Neuronal stem cell (in vitro differentiated cells): ENCODE data around the gene L1CAM.

Experiments
- DNase-seq: peaks from one replicate; pipeline ENCODE4 v3.0.0-alpha.2; 2013; ENCODE audit warnings: low spot score
- H2AFZ ChIP-seq: one replicate; pipeline ENCODE4 v1.6.1; 2013; ENCODE audit warnings: mild to moderate bottlenecking, low read length, inconsistent platforms
- H2AK5ac ChIP-seq: 2 replicates; pipeline ENCODE4 v1.6.1; 2013; ENCODE audit warnings: low read depth, mild to moderate bottlenecking, inconsistent platforms, low read length, moderate library complexity, mixed read lengths
- H2BK120ac ChIP-seq: 2 replicates; pipeline ENCODE4 v1.6.1; 2013; ENCODE audit warnings: low read depth, mild to moderate bottlenecking, inconsistent platforms, low read length, moderate library complexity, mixed read lengths
- H2BK12ac ChIP-seq: one replicate; pipeline ENCODE4 v1.6.1; 2013; ENCODE audit warnings: low read length, inconsistent platforms
- H2BK15ac ChIP-seq: 2 replicates; pipeline ENCODE4 v1.6.1; 2013; ENCODE audit warnings: mild to moderate bottlenecking, low read length, inconsistent platforms, mixed read lengths
- H2BK5ac ChIP-seq: one replicate; pipeline ENCODE4 v1.6.1; 2013; ENCODE audit warnings: inconsistent platforms, mild to moderate bottlenecking, low read length, moderate library complexity
- H3K14ac ChIP-seq: one replicate; pipeline ENCODE4 v1.6.1; 2013; ENCODE audit warnings: low read length, inconsistent platforms
- H3K18ac ChIP-seq: 2 replicates; pipeline ENCODE4 v1.6.1; 2013; ENCODE audit warnings: low read length, inconsistent platforms
- H3K23ac ChIP-seq: 2 replicates; pipeline ENCODE4 v1.6.1; 2013; ENCODE audit warnings: low read depth, mild to moderate bottlenecking, mixed read lengths, low read length, inconsistent platforms; ENCODE audit not compliant: poor library complexity
- H3K27ac ChIP-seq: replicated peaks from 3 replicates; pipeline ENCODE4 v1.5.1; 2013; ENCODE audit warnings: low read length, inconsistent platforms
- H3K27me3 ChIP-seq, 3 experiments: 2 replicates each; pipeline ENCODE4 v1.6.1; 2013; ENCODE audit warnings: low read length in 3 of 3, mild to moderate bottlenecking in 2 of 3, inconsistent platforms in 1 of 3, low read depth in 1 of 3, mixed read lengths in 1 of 3, moderate library complexity in 1 of 3; ENCODE audit not compliant: control insufficient read depth in 3 of 3, insufficient read depth in 3 of 3
- H3K36me3 ChIP-seq, 2 donors: replicated peaks in 1 of 2; 2 replicates each; pipeline ENCODE4 v1.6.1; 2013; ENCODE audit warnings: low read length in 2 of 2; ENCODE audit not compliant: control insufficient read depth in 2 of 2, insufficient read depth in 2 of 2
- H3K4ac ChIP-seq: 2 replicates; pipeline ENCODE4 v1.6.1; 2013; ENCODE audit warnings: inconsistent platforms, mild to moderate bottlenecking, low read length, moderate library complexity
- H3K4me1 ChIP-seq, 2 donors: 1 replicate in 1 of 2; 2 replicates in 1 of 2; pipeline ENCODE4 v1.6.1; 2013; ENCODE audit warnings: low read length in 2 of 2, low read depth in 1 of 2; ENCODE audit not compliant: control insufficient read depth in 2 of 2, insufficient read depth in 1 of 2
- H3K4me2 ChIP-seq: one replicate; pipeline ENCODE4 v1.6.1; 2013; ENCODE audit warnings: mild to moderate bottlenecking, low read length, inconsistent platforms; ENCODE audit not compliant: insufficient read depth, poor library complexity, severe bottlenecking
- H3K4me3 ChIP-seq, 2 donors: 2 replicates each; pipeline ENCODE4 v1.5.1; 2013; ENCODE audit warnings: low read length in 2 of 2, mild to moderate bottlenecking in 2 of 2, inconsistent platforms in 1 of 2, moderate library complexity in 1 of 2
- H3K79me1 ChIP-seq: one replicate; pipeline ENCODE4 v1.6.1; 2013; ENCODE audit warnings: low read depth, mild to moderate bottlenecking, inconsistent platforms, low read length, moderate library complexity
- H3K9ac ChIP-seq: one replicate; pipeline ENCODE4 v1.6.1; 2013; ENCODE audit warnings: mild to moderate bottlenecking, low read depth, low read length, inconsistent platforms; ENCODE audit not compliant: poor library complexity
- H3K9me3 ChIP-seq, 2 donors: replicated peaks in 1 of 2; 2 replicates each; pipeline versions ENCODE3 to v1.6.1; 2013; ENCODE audit warnings: low read length in 2 of 2, mild to moderate bottlenecking in 2 of 2, inconsistent platforms in 1 of 2, low read depth in 1 of 2, mixed read lengths in 1 of 2, moderate library complexity in 1 of 2; ENCODE audit not compliant: control insufficient read depth in 2 of 2, insufficient read depth in 1 of 2
- H4K8ac ChIP-seq: one replicate; pipeline ENCODE4 v1.6.1; 2013; ENCODE audit warnings: low read depth, mild to moderate bottlenecking, inconsistent platforms, low read length, moderate library complexity
- H4K91ac ChIP-seq: one replicate; pipeline ENCODE4 v1.6.1; 2013; ENCODE audit warnings: low read length, low read depth, mild to moderate bottlenecking, inconsistent platforms; ENCODE audit not compliant: poor library complexity
- WGBS, 2 donors: extraction: QIAGEN DNeasy Blood & Tissue Kit; methylation state at CpG; one replicate each; pipeline ENCODE4 v1.1.7; 2013; ENCODE audit warnings: missing lambda C conversion rate in 2 of 2, mixed read lengths in 1 of 2; ENCODE audit not compliant: insufficient read length in 2 of 2, insufficient replicate concordance in 1 of 2; ENCODE audit errors: extremely low coverage in 2 of 2; 5-methylcytosine and 5-hydroxymethylcytosine counted together

L1CAM gene

GRCh38 chrX:153911798-153912197, 25.8 kb upstream of the L1CAM start:
- Histone ChIP-seq H3K79me1 (no peaks in the 10 kb centered on the region), H3K4ac (no peak overlapping the region), H4K91ac (no peak overlapping the region), H3K27ac (no peak overlapping the region), H3K23ac (no peak overlapping the region), H2BK12ac (no peak overlapping the region), H3K4me1 (peaks cover 2 to 4% of the 10 kb centered on the region in 2 donors), H3K9ac (no peak overlapping the region), H3K4me2 (no peak overlapping the region), H2AK5ac (no peak overlapping the region), H3K36me3 (no peaks in the 10 kb centered on the region), H2BK15ac (no peak overlapping the region), H3K4me3 (no peak overlapping the region), H3K18ac (no peak overlapping the region), H4K8ac (no peak overlapping the region), H3K9me3 (no peaks in the 10 kb centered on the region), H3K14ac (no peak overlapping the region), H2AFZ (no peak overlapping the region), H2BK5ac (no peak overlapping the region), H3K27me3 (peaks cover 0 to 36% (median 0%) of the 10 kb centered on the region in 3 experiments), H2BK120ac (no peak overlapping the region)
- DNase-seq, result no peak
- WGBS, 2 donors, result no CpG with 5 or more reads among the region's 6 CpGs

GRCh38 chrX:153910446-153910845, 24.5 kb upstream of the L1CAM start:
- no peak overlapping the region for H4K91ac ChIP-seq
- no peak for DNase-seq
- no peak overlapping the region for H3K9ac ChIP-seq
- H3K79me1 ChIP-seq, result no peaks in the 10 kb centered on the region
- H2BK120ac ChIP-seq, result no peak overlapping the region
- no peak overlapping the region for H3K4me2 ChIP-seq
- no peak overlapping the region for H2BK15ac ChIP-seq
- no peak overlapping the region for H4K8ac ChIP-seq
- no peaks in the 10 kb centered on the region for H3K9me3 ChIP-seq
- no peak overlapping the region for H3K4me3 ChIP-seq
- H3K14ac ChIP-seq, result no peak overlapping the region
- no CpG with 5 or more reads among the region's 22 CpGs for WGBS, 2 donors
- no peak overlapping the region for H2AFZ ChIP-seq
- H3K4ac ChIP-seq, result no peak overlapping the region
- H3K27me3 ChIP-seq, result peaks cover 0 to 35% (median 0%) of the 10 kb centered on the region in 3 experiments
- H2BK12ac ChIP-seq, result no peak overlapping the region
- H3K27ac ChIP-seq, result no peak overlapping the region
- H3K18ac ChIP-seq, result no peak overlapping the region
- H3K23ac ChIP-seq, result no peak overlapping the region
- H3K4me1 ChIP-seq, result peaks cover 2 to 4% of the 10 kb centered on the region in 2 donors
- no peak overlapping the region for H2BK5ac ChIP-seq
- H2AK5ac ChIP-seq, result no peak overlapping the region
- no peaks in the 10 kb centered on the region for H3K36me3 ChIP-seq

DNA sequence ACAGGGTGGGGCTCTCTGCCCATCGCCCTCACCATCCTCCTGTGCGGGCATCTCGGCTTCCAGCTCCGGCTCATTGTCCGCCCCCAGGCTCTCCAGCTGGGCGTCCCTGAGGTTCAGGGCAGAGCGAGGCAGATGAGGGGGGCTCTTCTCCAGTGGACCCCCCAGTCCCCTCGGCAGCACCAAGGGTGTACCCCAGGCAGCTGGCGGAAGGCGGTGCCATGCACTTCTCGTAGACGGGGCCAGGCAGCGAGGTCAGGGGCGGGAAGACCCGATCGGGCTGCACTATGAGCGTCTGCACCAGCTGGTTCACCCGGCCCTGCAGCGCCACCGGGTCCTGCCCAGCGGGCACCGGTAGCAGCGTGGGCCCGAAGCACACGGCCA, 24.0 kb upstream of the L1CAM start:
- Histone ChIP-seq H2AFZ (no peak overlapping the region), H3K4me3 (no peak overlapping the region), H2BK5ac (no peak overlapping the region), H2BK12ac (no peak overlapping the region), H3K27ac (no peak overlapping the region), H3K27me3 (peaks cover 0 to 35% (median 0%) of the 10 kb centered on the region in 3 experiments), H3K4me2 (no peak overlapping the region), H3K4me1 (peaks cover 2 to 4% of the 10 kb centered on the region in 2 donors), H2BK120ac (no peak overlapping the region), H3K9me3 (no peaks in the 10 kb centered on the region), H2BK15ac (no peak overlapping the region), H3K4ac (no peak overlapping the region), H4K91ac (no peak overlapping the region), H3K36me3 (no peaks in the 10 kb centered on the region), H2AK5ac (no peak overlapping the region), H3K79me1 (no peaks in the 10 kb centered on the region), H3K9ac (no peak overlapping the region), H3K14ac (no peak overlapping the region), H3K23ac (no peak overlapping the region), H3K18ac (no peak overlapping the region), H4K8ac (no peak overlapping the region)
- no peak for DNase-seq
- no CpG with 5 or more reads among the region's 25 CpGs for whole genome bisulfite sequencing, 2 donors

- H3K36me3 ChIP-seq, result no peaks in the 10 kb centered on the region
- no peak for DNase-seq
- WGBS, 2 donors, result no CpG with 5 or more reads among the region's 37 CpGs
Observed at GRCh38 chrX:153909024-153909979, 23.3 kb upstream of the L1CAM start.

More at GRCh38 chrX:153909024-153909979, 23.3 kb upstream of the L1CAM start:
- Histone ChIP-seq H2AK5ac (no peak overlapping the region), H3K4me1 (peaks cover 2 to 4% of the 10 kb centered on the region in 2 donors), H3K79me1 (no peaks in the 10 kb centered on the region), H2AFZ (peak overlapping the region; percentile 53), H2BK15ac (no peak overlapping the region), H4K8ac (no peak overlapping the region), H3K4ac (no peak overlapping the region), H3K9me3 (no peaks in the 10 kb centered on the region), H3K4me3 (no peak overlapping the region), H2BK5ac (no peak overlapping the region), H4K91ac (no peak overlapping the region), H3K18ac (peak overlapping the region; percentile 48), H3K9ac (no peak overlapping the region), H2BK12ac (no peak overlapping the region), H2BK120ac (no peak overlapping the region), H3K4me2 (no peak overlapping the region), H3K27me3 (peaks cover 0 to 35% (median 0%) of the 10 kb centered on the region in 3 experiments), H3K23ac (no peak overlapping the region), H3K14ac (no peak overlapping the region), H3K27ac (no peak overlapping the region)
